Measurements from ENCODE around the gene SP5.
"Not testable (repeated sequence)": the region's sequence is repeated elsewhere in the genome, so short reads cannot be mapped to it uniquely, and the experiment has no call there.

SP5 gene

DNA sequence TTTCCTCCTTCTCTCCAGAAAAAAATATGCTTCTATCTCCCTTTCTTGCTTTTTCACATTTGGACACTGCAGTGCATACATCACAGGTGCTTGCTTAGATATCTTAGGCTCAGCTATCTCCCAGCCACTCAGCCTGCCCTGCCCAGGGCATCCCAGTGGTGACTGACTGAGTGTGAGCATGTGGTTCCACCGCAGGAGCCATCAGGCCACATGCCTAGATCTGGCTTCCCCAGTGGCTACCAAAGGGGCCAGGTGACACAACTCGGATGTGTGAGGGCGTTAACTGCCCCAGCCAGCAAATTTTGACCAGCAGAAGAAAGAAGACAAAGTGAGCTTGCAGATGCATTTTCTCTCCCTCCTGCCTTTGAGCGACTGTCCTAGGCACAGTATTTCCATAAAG is 25.5 kb downstream of the SP5 start:
- DNase-seq = no peak

DNA sequence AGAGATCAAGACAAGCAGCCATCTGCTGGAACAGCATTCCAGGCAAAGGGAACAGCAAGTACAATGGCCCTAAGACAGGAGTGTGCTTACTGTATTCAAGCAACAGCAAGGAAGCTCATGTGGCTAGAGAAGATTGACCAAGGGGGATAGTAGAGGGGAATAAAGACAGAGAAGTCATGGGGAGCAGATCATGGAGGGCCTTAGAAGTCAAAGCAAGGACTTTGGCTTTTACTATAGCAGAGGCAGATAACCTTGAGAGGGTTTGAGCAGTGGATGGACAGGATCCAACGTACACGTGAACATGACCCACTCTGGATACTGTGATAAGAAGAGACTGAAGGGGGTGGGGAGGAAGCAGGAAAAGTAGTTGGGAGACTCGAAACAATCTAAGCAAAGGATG is 26.9 kb downstream of the SP5 start:
- no peak for DNase-seq

GRCh38 chr2:170742896-170743529 is 27.9 kb downstream of the SP5 start:
- DNase-seq = no peak

DNA sequence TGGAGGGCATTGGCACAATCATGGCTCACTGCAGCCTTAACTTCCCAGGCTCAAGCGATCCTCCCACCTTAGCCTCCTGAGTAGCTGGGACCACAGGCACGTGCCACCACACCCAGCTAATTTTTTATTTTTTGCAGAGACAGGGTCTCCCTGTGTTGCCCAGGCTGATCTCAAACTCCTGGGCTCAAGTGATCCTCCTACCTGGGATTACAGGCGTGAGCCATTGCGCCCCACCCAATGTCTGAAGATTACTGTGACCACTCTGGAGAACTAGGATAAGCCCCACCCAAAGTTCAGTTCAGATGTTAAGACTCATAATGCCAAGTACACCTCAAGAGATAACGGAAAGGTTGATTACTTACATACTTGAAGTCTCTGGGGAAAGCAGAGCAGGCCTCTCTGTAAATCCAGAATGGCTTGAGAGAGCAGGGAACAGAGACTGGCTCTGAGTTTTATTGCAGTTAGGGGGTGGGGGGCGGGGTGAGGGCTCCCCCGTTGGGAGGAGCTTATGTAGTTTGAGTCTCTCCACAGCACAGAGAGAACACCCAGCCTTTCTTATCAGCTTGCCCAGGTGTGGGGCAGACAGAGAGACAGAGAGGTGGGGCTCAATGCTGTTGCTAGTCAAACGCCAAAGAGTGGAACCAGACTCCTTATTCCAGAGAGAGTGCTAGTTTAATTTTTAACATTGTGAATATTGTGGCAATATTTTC is 28.5 kb downstream of the SP5 start:
- DNase-seq = no peak

- no peak for DNase-seq
These were observed 29.3 kb downstream of the SP5 start for GRCh38 chr2:170744248-170745002.

GRCh38 chr2:170745305-170745704 is 30.2 kb downstream of the SP5 start:
- no peak for DNase-seq

DNA sequence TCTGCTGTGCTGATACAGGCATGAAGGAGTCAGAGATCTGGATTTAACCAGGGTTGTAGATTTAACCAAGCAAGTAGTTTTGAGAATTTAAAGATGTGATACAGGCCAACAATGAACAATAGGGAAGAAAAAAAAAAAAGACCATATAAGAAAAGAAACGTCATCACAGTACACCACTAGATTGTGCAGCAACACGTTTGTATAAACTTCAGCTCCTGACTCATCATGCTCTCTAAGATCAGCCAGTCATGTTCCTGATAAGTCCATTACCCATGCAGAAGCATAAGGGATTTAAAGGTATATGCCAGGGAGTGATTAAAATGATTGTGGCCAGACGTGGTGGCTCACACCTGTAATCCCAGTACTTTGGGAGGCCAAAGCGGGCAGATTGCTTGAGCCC is 32.8 kb downstream of the SP5 start:
- no peak for DNase-seq

DNA sequence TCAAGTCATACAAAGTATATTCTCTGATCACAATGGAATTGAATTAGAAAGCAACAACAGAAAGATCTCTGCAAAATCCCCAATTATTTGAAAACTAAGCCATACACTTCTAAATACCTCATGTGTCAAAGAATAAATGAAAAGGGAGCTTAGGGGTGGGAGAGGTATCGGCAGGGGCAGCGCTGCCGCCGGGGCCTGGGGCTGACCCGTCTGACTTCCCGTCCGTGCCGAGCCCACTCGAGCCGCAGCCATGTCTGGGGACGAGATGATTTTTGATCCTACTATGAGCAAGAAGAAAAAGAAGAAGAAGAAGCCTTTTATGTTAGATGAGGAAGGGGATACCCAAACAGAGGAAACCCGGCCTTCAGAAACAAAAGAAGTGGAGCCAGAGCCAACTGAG is 36.4 kb downstream of the SP5 start:
- not testable (repeated sequence) for DNase-seq

- no peak for DNase-seq
These were observed 46.4 kb downstream of the SP5 start for GRCh38 chr2:170761572-170761971.

DNA sequence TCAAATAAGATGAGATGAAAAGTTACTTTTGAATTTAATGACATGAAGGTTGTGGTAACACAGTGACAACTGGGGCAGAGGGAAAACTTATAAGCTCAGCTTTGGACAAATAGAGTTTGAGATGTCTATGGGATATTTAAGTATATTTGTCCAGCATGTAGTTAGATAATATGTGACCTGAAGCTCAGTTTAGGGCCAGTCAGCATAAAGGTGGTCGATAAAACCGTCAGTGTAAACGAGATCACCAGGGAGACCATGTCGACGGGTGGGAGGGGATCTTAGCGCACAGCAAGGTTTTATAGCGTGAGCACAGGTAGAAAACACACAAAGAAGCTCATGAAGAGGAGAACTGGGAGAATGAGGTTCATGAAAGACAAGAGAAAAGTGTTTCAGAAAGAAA is 47.6 kb downstream of the SP5 start:
- DNase-seq = no peak

DNA sequence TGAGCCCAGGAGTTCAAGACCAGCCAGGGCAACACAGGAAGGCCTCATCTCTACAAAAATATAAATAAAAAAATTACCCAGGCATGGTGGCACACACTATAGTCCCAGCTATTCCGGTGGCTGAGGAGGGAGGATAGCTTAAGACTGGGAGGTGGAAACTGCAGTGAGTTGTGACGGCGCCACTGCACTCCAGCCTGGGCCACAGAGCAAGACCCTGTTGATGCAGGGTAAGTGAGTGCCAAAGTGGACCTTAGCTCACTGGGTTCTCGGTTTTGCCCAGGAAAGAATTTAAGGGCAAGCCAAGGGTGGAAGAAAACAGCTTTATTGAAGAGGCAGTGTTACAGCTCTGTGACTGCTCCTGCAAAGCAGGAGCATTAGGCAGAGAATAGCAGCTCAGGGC is 48.1 kb downstream of the SP5 start:
- DNase-seq = no peak

- DNase-seq = no peak
These were observed 49.7 kb downstream of the SP5 start for GRCh38 chr2:170764880-170765261.

DNA sequence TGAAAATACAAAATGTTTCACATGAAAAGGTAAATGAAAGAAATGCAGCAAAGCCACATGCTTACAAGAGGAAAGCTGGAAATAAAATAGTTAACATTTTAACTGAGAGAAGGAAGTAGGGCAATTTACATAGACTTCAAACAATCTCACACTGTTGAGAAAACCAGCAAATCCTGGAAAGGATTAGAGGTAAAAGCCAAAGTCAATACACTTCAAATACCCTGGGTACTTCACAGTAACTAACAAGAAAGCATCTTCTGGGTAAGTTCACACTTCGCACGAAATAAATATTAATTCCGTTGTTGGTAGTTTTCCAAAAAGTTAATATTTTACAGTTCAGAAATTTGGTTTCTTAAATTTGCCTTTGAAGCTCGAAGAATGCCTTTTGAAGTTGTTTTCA is 51.6 kb downstream of the SP5 start:
- no peak for DNase-seq

All from Kasumi-1 (cell line).